GM10248 (cell line): Measurements from ENCODE around the gene CEP128.

ENCODE experiments used
- CTCF ChIA-PET: fragments of 300-600 bp; sonication (Branson Sonifier 250); formaldehyde crosslinking; extraction: SDS; loops from one replicate; lab custom pipeline; 2021; ENCODE audit warnings: antibody characterized with exemption; lab: Yijun Ruan, JAX
- POLR2A ChIA-PET: fragments of 350-650 bp; sonication (Branson Sonifier 250); formaldehyde crosslinking; extraction: SDS; loops from one replicate; lab custom pipeline; 2020; ENCODE audit warnings: antibody characterized with exemption; lab: Yijun Ruan, JAX
- DNase-seq: peaks from one replicate; pipeline ENCODE4 v3.0.0; 2012; ENCODE audit errors: extremely low spot score
- CTCF ChIP-seq: IDR thresholded peaks from 2 replicates; pipeline ENCODE4 v1.5.1; 2012; ENCODE audit warnings: mild to moderate bottlenecking, low read depth; ENCODE audit errors: extremely low read depth, missing control alignments, control extremely low read depth

CEP128 gene

GRCh38 chr14:80464531-80465149 is 476.9 kb downstream of the CEP128 start:
- no peak for TF ChIP-seq CTCF
- POLR2A ChIA-PET = no interaction called here
- CTCF ChIA-PET = no interaction called here
- no peak for DNase-seq

- CTCF ChIA-PET = no interaction called here
These were observed 485.3 kb downstream of the CEP128 start for GRCh38 chr14:80456209-80456608.

GRCh38 chr14:80455031-80455430 is 486.5 kb downstream of the CEP128 start:
- DNase-seq = no peak
- no peak for TF ChIP-seq CTCF
- ChIA-PET CTCF (no interaction called here), POLR2A (no interaction called here)

More at GRCh38 chr14:80456209-80456608, 485.3 kb downstream of the CEP128 start:
- TF ChIP-seq CTCF = no peak
- no peak for DNase-seq
- POLR2A ChIA-PET = no interaction called here

GRCh38 chr14:80448267-80448666 is 493.3 kb downstream of the CEP128 start:
- TF ChIP-seq CTCF = no peak
- POLR2A ChIA-PET = no interaction called here
- DNase-seq = no peak
- CTCF ChIA-PET = interaction anchor here (1.4 kb wide), 1 partner anchor 14 kb away, joined by 5 read pairs; no protein-coding TSS in a partner anchor

GRCh38 chr14:80447392-80447791 is 494.1 kb downstream of the CEP128 start:
- POLR2A ChIA-PET = no interaction called here
- no peak for DNase-seq
- TF ChIP-seq CTCF = no peak
- CTCF ChIA-PET = interaction anchor here (1.4 kb wide), 1 partner anchor 15 kb away, joined by 5 read pairs; no protein-coding TSS in a partner anchor
